Spleen (tissue), 11 donors: ENCODE results near the gene NHERF2. TPM values are rescaled to one million over a fixed set of nuclear protein-coding genes. Genes with fewer than 3 reads are reported as not detected.

ENCODE experiments used
- DNase-seq: peaks from one replicate; pipeline ENCODE4 v3.0.0-alpha.2; 2020
- H3K27ac ChIP-seq, 8 donors: fragments of 200-600 bp; sonication (generic) in 7 of 8; 1 replicate in 4 of 8; 2 replicates in 4 of 8; pipeline versions ENCODE4 v1.5.0 to v1.8.0; 2016 to 2021; ENCODE audit warnings: inconsistent platforms in 4 of 8, mild to moderate bottlenecking in 4 of 8, moderate library complexity in 1 of 8
- H3K27me3 ChIP-seq, 7 donors: fragments of 200-600 bp; sonication (generic) in 6 of 7; replicated peaks in 1 of 7; 1 replicate in 4 of 7; 2 replicates in 3 of 7; pipeline versions ENCODE4 v1.5.0 to v1.8.0; 2016 to 2021; ENCODE audit warnings: inconsistent platforms in 3 of 7, mild to moderate bottlenecking in 1 of 7
- H3K36me3 ChIP-seq, 6 donors: fragments of 200-600 bp; sonication (generic) in 5 of 6; 1 replicate in 4 of 6; 2 replicates in 2 of 6; pipeline versions ENCODE4 v1.5.0 to v1.8.0; 2016 to 2021; ENCODE audit warnings: inconsistent platforms in 2 of 6
- H3K4me1 ChIP-seq, 6 donors: fragments of 200-600 bp; sonication (generic) in 5 of 6; 1 replicate in 3 of 6; 2 replicates in 3 of 6; pipeline versions ENCODE4 v1.5.0 to v1.8.0; 2016 to 2021; ENCODE audit warnings: inconsistent platforms in 3 of 6
- H3K4me3 ChIP-seq, 8 donors: fragments of 200-600 bp; sonication (generic) in 7 of 8; 1 replicate in 4 of 8; 2 replicates in 4 of 8; pipeline versions ENCODE4 v1.5.0 to v1.8.0; 2016 to 2021; ENCODE audit warnings: inconsistent platforms in 4 of 8, mild to moderate bottlenecking in 4 of 8, moderate library complexity in 2 of 8
- H3K9me3 ChIP-seq, 8 donors: fragments of 200-600 bp; sonication (generic) in 7 of 8; 1 replicate in 4 of 8; 2 replicates in 4 of 8; pipeline versions ENCODE4 v1.5.0 to v1.8.0; 2016 to 2021; ENCODE audit warnings: inconsistent platforms in 4 of 8
- CTCF ChIP-seq, 11 experiments: fragments of 200-600 bp in 7 of 11; fragments of 450-650 bp in 4 of 11; sonication (generic) in 4 of 11; IDR thresholded peaks in 8 of 11; conservative IDR thresholded peaks in 3 of 11; 1 replicate in 7 of 11; 2 replicates in 4 of 11; pipeline versions ENCODE4 v1.4.0 to v1.8.0; 2016 to 2021; ENCODE audit warnings: antibody characterized with exemption in 11 of 11, inconsistent platforms in 4 of 11, mild to moderate bottlenecking in 1 of 11
- POLR2A ChIP-seq, 3 donors: fragments of 450-650 bp; IDR thresholded peaks; one replicate each; pipeline ENCODE4 v1.5.1; 2017; ENCODE audit warnings: antibody characterized with exemption in 3 of 3, mild to moderate bottlenecking in 1 of 3
- POLR2AphosphoS5 ChIP-seq, 3 donors: sonication (generic); formaldehyde crosslinking; IDR thresholded peaks; one replicate each; pipeline ENCODE4 v1.5.1; 2017; ENCODE audit warnings: antibody characterized with exemption in 3 of 3
- WGBS, 5 donors: extraction: QIAGEN DNeasy Blood & Tissue Kit in 3 of 5; methylation state at CpG; one replicate each; pipeline versions ENCODE4 v1.1.5 to v1.1.7; 2013 to 2018; 5-methylcytosine and 5-hydroxymethylcytosine counted together
- intact Hi-C: fragments of 100-400 bp; cut with DNase I; formaldehyde crosslinking; loops from one replicate; pipeline ENCODE4 v1.15.0; 2023; ENCODE audit warnings: low total_unique reads
- polyA plus RNA-seq, 3 donors: library from polyadenylated mRNA; stranded (reverse); fragments of 200-250 nt; gene quantifications; one replicate each; pipeline ENCODE4 v1.2.1, GENCODE V29; 2013
- total RNA-seq, 7 donors: library from RNA; depleted of rRNA in 3 of 7; stranded (reverse); fragments of >200 nt in 3 of 7; fragmentation: NEBNext Ultra II Directional in 4 of 7; extraction: Animal tissue kit (Norgen Biotek cat#: 25700) in 4 of 7; gene quantifications; one replicate each; pipeline versions ENCODE4 v1.1.0 to v1.2.1, GENCODE V29; 2016 to 2021
- donor health status: healthy with polysubstance abuse.
- donor health status: DM: no; HTN: no; CAD: no; lungs with moderate emphysema.
- donor health status: DM: no; HTN: no; CAD: no.
- donor health status: Bipolar disorder and iron deficiency.
- donor health status: healthy.
- donor health status: DM: no; HTN: no; CAD: no.
- donor health status: DM: yes; HTN: yes; CAD: no.

NHERF2 gene
- total and polyA plus RNA-seq, 10 donors = 62.4 to 218 (median 112) TPM

GRCh38 chr16:1980770-1981087 lies 46.0 kb upstream of the NHERF2 start:
- Histone ChIP-seq H3K4me1 (peaks cover 16 to 52% (median 33%) of the 10 kb centered on the region in 6 donors), H3K27ac (no peak overlapping the region), H3K27me3 (peaks cover 3 to 80% (median 41%) of the 10 kb centered on the region in 7 donors), H3K4me3 (no peak overlapping the region), H3K36me3 (peaks cover 16 to 45% (median 37%) of the 10 kb centered on the region in 6 donors), H3K9me3 (no peaks in the 10 kb centered on the region)
- no peak for DNase-seq
- TF ChIP-seq POLR2AphosphoS5 (IDR thresholded peaks at IDR 0.05) = no peak
- WGBS, 5 donors = 25 to 38% (median 26%) methylated on average over 8 to 16 of the region's 16 CpGs
- intact Hi-C loops = no loop called here

GRCh38 chr16:1981398-1981836 lies 45.3 kb upstream of the NHERF2 start, which contains the start of gene NOXO1:
NOXO1 (minus strand) TSS chr16:1981469; CDS start chr16:1981179, 290 bp downstream.
- peaks cover 11 to 45% (median 37%) of the 10 kb centered on the region in 6 donors for H3K36me3 ChIP-seq
- H3K27me3 ChIP-seq = peaks cover 3 to 73% (median 41%) of the 10 kb centered on the region in 7 donors
- no peak within 1 kb of the TSS for H3K4me3 ChIP-seq
- TF ChIP-seq POLR2A (IDR thresholded peaks at IDR 0.05) (no peak), POLR2AphosphoS5 (IDR thresholded peaks at IDR 0.05) (no peak), CTCF (IDR thresholded peaks at IDR 0.05 in 8 of 11, conservative IDR thresholded peaks at IDR 0.05 in 3 of 11) (no peak)
- intact Hi-C loops = no loop called here
- no peak for DNase-seq
- H3K27ac ChIP-seq = no peak within 1 kb of the TSS
- peaks cover 16 to 53% (median 35%) of the 10 kb centered on the region in 6 donors for H3K4me1 ChIP-seq
- no peaks in the 10 kb centered on the region for H3K9me3 ChIP-seq
- WGBS, 5 donors = 21 to 41% (median 33%) methylated on average over 5 to 6 of the region's 6 CpGs

GRCh38 chr16:1982013-1982433 lies 44.7 kb upstream of the NHERF2 start:
- H3K4me1 ChIP-seq = peaks cover 16 to 53% (median 35%) of the 10 kb centered on the region in 6 donors
- 51 to 71% (median 64%) methylated on average over 4 to 5 of the region's 5 CpGs for WGBS, 5 donors
- no peaks in the 10 kb centered on the region for H3K9me3 ChIP-seq
- intact Hi-C loops = no loop called here
- H3K27me3 ChIP-seq = peaks cover 3 to 67% (median 41%) of the 10 kb centered on the region in 7 donors
- no peak for TF ChIP-seq POLR2A (IDR thresholded peaks at IDR 0.05)
- no peak for TF ChIP-seq CTCF (IDR thresholded peaks at IDR 0.05 in 8 of 11, conservative IDR thresholded peaks at IDR 0.05 in 3 of 11)
- no peak for TF ChIP-seq POLR2AphosphoS5 (IDR thresholded peaks at IDR 0.05)
- no peak for DNase-seq
- peaks cover 9 to 45% (median 36%) of the 10 kb centered on the region in 6 donors for H3K36me3 ChIP-seq
- no peak overlapping the region for H3K4me3 ChIP-seq
- no peak overlapping the region for H3K27ac ChIP-seq

- Histone ChIP-seq H3K4me3 (peak overlapping the region; percentile 76 to 94 (median 88)), H3K9me3 (no peaks in the 10 kb centered on the region), H3K4me1 (peaks cover 16 to 53% (median 35%) of the 10 kb centered on the region in 6 donors), H3K36me3 (peaks cover 2 to 39% (median 27%) of the 10 kb centered on the region in 6 donors), H3K27ac (peak overlapping the region in 7 of 8 donors; percentile 65 to 87 (median 84)), H3K27me3 (peaks cover 3 to 58% (median 34%) of the 10 kb centered on the region in 7 donors)
- no peak for DNase-seq
- WGBS, 5 donors = 25 to 34% (median 28%) methylated on average over 16 to 19 of the region's 19 CpGs
- intact Hi-C loops = no loop called here
- TF ChIP-seq CTCF (IDR thresholded peaks at IDR 0.05 in 8 of 11, conservative IDR thresholded peaks at IDR 0.05 in 3 of 11) (peak in 1 of 11 experiments; percentile 2), POLR2AphosphoS5 (IDR thresholded peaks at IDR 0.05) (no peak)
Measured at GRCh38 chr16:1982991-1983543, 43.6 kb upstream of the NHERF2 start.
